Endometrial microvascular endothelial cells (primary cell): ENCODE data around the gene DEFB113. TPM values are rescaled to one million over a fixed set of nuclear protein-coding genes. Genes with fewer than 3 reads are reported as not detected.

ENCODE experiments used
- in situ Hi-C: cut with HindIII; loops from 2 replicates; pipeline ENCODE4 v1.10.0; 2017; ENCODE audit warnings: low sequenced_read_pairs, low pct_unique_long_range_greater_than_20kb; ENCODE audit errors: inconsistent ontology term
- total RNA-seq: library from RNA; depleted of rRNA; stranded (reverse); fragments of >200 nt; gene quantifications from one replicate; pipeline ENCODE4 v1.2.3, GENCODE V29; 2015; ENCODE audit errors: inconsistent ontology term

The DEFB113 gene
- total RNA-seq, 1 donor from 2014 or later, result not detected

DNA sequence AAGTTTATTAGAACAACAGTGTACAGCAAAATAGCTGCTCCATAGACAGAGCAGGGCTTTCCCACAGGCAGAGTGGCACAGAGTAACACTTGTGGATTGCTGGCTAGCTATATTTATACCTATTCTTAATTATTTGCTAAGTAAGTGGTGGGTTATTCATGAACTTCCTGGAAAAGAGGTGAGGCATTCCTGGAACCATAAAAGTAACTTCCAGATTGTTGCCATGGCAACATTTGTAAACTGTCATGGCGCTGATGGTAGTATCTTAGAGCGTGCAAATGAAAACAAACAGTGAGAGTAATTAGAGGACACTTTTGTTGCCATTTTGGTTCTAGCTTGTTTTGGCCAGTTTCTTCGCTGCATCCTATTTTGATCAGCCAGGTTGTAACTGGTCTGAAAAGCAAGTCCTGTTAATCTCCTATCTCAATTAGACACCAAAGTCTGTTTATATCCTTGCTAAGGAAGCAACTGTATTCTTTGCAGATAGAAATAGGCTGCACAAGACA, 29.4 kb downstream of the DEFB113 start:
- in situ Hi-C loops, result no loop called here

DNA sequence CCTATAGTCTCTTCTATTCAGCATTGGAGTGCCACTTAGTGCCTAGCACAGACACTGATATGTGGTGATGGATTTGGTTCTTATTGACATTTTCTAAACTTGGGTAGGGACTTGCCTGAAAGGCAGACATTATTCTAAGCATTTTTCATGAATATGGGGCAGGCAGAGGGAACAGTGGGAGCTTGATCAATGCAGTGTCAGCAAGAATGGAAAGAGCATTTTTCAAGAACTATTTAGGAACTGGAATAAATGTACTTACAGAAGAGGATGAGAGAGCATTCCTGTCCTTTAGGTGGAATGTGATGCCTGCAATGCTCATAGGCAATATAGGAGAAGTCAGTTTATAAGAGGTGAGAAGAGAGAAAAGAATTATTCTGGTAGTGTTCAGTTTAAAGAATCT, 31.6 kb downstream of the DEFB113 start:
- in situ Hi-C loops, result no loop called here

DNA sequence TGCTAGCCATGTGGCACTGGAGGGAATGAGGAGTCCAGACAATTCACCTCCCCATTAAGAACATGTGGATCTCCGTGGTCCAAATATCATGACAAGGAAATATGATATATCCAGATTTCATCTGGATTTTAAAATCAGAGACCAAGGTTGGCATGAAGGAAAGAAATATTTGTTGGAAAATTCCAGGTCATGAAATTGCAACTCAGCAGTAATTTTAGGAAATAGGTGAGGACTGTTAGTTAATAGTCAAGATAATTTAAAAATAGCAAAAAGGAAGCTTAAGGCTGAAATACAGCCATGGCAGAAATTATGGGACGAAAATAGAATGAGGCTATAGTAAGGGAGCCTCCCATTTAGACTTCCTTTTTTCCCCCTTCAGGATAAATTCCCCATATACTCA, 32.4 kb downstream of the DEFB113 start:
- in situ Hi-C loops, result no loop called here

DNA sequence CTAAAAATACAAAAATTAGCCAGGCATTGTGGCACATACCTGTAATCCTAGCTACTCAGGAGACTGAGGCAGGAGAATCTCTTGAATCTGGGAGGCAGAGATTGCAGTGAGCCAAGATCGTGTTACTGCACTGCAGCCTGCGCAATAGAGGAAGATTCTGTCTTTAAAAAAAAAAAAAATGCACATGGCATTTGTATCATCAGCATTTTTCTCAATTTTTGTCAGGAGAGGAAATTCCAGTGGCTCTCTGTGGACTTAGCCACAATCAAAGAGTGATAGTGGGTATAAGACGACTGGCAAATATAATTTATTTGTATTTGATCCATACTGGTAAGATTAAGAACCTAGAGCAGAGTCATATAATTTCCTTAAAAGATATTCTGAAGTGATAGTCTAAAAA, 34.0 kb downstream of the DEFB113 start:
- in situ Hi-C loops, result no loop called here

DNA sequence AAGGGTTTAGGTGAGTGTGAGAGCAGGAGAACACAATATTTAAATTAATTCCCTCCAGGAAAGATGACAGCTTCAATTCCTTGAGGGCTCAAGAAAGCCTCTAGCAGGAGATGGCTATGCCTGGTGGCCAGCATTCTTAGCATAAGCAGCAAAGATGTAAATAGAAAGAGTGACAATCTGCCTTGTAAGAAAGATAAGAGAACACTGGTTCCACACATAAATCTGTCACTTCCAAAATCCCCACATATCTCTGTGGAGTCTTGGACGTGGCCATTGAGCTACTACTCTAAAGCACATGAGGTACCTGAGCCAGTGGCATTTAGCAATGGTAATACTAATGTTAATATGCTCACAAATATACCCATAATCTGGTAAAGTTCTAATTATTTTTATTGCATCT, 34.7 kb downstream of the DEFB113 start:
- in situ Hi-C loops, result no loop called here

DNA sequence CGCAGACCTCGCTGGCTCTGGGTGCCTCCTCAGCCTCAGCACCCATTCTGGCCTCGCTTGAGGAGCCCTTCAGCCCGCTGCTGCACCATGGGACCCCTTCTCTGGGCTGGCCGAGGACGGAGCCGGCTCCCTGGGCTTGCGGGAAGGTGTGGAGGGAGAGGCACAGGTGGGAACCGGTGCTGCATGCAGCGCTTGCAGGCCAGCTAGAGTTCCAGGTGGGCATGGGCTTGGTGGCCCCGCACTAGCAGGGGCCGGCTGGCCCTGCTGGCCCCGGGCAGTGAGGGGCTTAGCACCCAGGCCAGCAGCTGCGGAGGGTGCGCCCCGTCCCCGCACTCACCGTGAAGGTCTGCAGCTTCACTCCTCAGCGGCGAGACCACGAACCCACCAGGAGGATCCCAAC, 35.9 kb downstream of the DEFB113 start:
- in situ Hi-C loops, result no loop called here

DNA sequence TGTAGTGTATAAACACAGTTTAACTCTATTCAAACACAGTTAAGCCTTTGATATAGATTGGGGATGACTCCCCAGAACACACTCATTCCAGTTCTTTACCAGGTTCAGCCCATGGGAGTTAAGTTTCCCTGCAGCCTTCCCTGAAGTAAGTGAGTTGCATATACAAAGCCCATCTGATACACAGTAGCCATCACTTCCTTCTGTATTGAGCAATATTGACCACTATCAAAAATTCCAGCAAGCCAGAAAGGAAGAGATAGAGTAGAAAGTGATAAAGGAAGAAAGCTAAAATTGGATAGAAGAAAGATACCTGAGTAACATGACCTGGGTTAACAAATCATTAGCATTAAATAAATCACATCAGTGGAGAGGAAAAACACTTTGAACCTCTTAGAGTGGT, 40.1 kb downstream of the DEFB113 start:
- in situ Hi-C loops, result no loop called here

DNA sequence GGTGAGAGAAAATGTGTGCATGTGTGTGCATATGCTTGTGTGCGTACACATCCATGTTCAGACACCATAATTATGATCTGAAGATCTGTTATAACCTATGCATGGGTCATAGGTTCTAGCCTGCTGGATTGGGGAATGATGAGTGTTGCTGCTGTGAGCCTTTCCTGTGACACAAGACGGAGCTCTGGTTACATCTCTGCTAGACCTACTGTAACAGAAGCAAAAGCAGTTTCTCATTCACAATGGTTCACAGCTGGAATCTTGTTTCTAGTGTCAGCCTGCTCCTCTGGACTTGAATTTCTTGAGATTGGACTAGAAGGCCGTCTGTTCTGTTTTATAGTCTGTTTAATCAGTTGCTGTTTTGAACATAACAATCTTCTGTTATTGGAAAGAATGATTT, 45.6 kb downstream of the DEFB113 start:
- in situ Hi-C loops, result no loop called here

DNA sequence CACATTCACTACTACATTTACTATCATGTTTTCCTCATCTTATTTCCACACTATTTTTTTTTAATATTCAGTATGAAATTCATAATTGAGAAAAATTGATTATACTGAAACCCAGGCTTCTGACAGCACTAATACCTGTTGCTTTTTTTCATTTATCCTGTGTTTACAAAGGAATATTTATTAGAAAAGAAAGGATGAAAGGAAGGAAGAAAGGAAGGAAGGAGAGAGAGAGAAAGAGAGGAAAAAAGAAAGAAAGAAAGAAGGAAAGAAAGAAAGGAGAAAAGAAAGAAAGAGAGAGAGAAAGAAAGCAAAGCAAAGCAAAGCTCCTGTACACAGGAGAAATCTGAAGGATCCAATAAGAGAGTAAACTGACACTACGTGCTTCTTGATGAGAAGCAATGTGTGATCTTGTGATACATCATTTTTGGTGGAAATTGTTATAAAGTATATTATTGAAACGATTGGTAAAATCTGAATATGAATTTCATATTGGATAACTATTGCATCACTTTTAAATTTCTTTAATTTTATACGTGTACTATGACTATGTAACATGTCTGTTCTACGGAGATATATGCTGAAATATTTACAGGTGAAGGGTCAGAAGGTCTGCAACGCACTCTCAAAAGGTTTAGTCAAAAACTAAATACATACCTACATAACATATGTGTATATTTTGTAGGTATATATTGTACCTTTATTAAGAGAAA, 49.3 kb downstream of the DEFB113 start:
- in situ Hi-C loops, result no loop called here

DNA sequence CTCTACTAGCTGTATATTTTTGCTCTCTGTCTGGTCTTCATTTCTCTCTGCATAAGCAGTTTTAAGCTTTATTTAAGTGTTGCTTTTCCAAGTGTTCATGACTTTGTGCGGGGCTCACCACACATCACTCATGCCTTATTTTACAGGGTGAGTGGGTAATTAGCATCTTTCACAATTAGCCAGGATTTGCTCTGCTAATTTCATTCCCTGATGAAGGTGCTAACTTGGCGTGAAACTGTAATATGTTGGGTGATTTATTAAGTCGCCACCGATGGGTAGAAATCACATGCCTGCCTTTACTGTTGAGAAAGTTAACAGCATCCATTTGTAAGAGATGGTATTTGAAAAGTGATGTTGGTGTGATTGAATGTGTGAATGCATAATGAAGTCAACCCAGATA, 50.2 kb downstream of the DEFB113 start:
- in situ Hi-C loops, result no loop called here

DNA sequence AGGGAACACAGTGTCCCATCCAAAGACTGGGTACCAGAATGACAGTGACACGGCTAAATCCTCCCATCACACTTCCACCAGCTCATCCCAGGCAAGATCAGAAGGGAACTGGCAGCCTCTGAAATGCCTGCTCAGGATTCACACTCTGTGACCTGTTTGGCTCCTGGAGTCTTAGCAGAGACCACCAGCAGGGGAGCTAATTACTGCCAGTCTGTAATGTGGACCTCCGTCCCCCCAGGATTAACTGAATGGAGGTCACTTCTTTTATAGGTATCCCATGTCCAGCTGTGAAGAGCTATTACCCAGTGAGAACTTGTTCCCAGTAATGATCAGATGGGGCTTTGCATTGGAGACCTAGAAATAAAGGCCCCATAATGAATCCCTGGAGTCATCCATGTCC, 50.6 kb downstream of the DEFB113 start:
- in situ Hi-C loops, result no loop called here

Other genes starting within 250 kb of the DEFB113 start
- gene CRISP3, start 225.2 kb downstream of the DEFB113 start, total RNA-seq, result not detected
- gene PGK2, start 182.3 kb downstream of the DEFB113 start, total RNA-seq, result not detected
- gene CRISP1, start 103.1 kb downstream of the DEFB113 start, total RNA-seq, result not detected
- gene DEFB114, start 5.5 kb downstream of the DEFB113 start, total RNA-seq, result not detected
- gene DEFB110, start 52.4 kb upstream of the DEFB113 start, total RNA-seq, result not detected
- gene DEFB112, start 80.3 kb upstream of the DEFB113 start, total RNA-seq, result not detected